DND-41 (cell line): ENCODE results near the gene SHOC2.

Experiments used
- EZH2 ChIP-seq: IDR thresholded peaks from 3 replicates; pipeline ENCODE4 v1.6.1; 2012; ENCODE audit warnings: borderline replicate concordance, low read depth, mild to moderate bottlenecking, moderate library complexity, low read length, inconsistent platforms; ENCODE audit not compliant: severe bottlenecking
- TF ChIP-seq, protein P1 (sequence below): IDR thresholded peaks from 2 replicates; pipeline ENCODE4 v1.5.1; 2012; ENCODE audit warnings: borderline replicate concordance, low read length, moderate library complexity, mild to moderate bottlenecking; ENCODE audit not compliant: poor library complexity, severe bottlenecking; ENCODE audit errors: extremely low read depth

DNA sequence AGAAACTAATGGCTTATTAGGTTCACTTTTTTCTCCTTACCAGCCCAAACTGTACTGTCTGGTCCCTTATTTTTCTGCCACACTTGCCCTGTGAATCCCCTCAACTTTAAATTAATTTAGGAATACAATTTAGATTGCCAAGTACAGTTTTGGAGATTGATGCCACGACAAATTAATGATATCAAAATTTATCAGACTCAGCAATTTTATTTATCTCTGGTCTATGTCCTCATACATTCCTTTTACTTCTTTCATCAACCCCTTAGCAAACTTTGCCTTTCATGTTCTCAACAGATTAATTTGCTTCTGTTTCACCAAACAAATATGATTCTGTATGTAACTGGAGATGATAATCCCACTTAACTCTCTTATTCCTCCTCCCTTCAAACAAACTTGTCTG, 38.2 kb downstream of the SHOC2 start:
- TF ChIP-seq, protein P1, sequence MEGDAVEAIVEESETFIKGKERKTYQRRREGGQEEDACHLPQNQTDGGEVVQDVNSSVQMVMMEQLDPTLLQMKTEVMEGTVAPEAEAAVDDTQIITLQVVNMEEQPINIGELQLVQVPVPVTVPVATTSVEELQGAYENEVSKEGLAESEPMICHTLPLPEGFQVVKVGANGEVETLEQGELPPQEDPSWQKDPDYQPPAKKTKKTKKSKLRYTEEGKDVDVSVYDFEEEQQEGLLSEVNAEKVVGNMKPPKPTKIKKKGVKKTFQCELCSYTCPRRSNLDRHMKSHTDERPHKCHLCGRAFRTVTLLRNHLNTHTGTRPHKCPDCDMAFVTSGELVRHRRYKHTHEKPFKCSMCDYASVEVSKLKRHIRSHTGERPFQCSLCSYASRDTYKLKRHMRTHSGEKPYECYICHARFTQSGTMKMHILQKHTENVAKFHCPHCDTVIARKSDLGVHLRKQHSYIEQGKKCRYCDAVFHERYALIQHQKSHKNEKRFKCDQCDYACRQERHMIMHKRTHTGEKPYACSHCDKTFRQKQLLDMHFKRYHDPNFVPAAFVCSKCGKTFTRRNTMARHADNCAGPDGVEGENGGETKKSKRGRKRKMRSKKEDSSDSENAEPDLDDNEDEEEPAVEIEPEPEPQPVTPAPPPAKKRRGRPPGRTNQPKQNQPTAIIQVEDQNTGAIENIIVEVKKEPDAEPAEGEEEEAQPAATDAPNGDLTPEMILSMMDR = no peak
- TF ChIP-seq EZH2 = no peak
